HEK293 (cell line): ENCODE data around the gene TUBB4A.

Source experiments
- CTCF ChIA-PET: fragments of 350-600 bp; formaldehyde crosslinking; extraction: SDS; loops from one replicate; lab custom pipeline; 2021; ENCODE audit warnings: antibody characterized with exemption; lab: Yijun Ruan, JAX
- POLR2A ChIA-PET: fragments of 300-600 bp; formaldehyde crosslinking; extraction: SDS; loops from one replicate; lab custom pipeline; 2020; ENCODE audit warnings: antibody characterized with exemption, inconsistent platforms; lab: Yijun Ruan, JAX
- H3K27ac ChIP-seq: fragments of 200-500 bp; sonication (Bioruptor generic); 2 replicates; pipeline ENCODE4 v1.5.1; 2014; ENCODE audit warnings: low read depth, low read length, control low read depth, inconsistent platforms; ENCODE audit errors: extremely low read depth
- H3K36me3 ChIP-seq, 2 experiments: fragments of 200-500 bp in 1 of 2; sonication (Bioruptor generic) in 1 of 2; 1 replicate in 1 of 2; 2 replicates in 1 of 2; pipeline ENCODE4 v1.5.1; 2014 to 2017; ENCODE audit warnings: inconsistent platforms in 2 of 2, low read length in 2 of 2; ENCODE audit not compliant: control insufficient read depth in 2 of 2, insufficient read depth in 1 of 2
- H3K4me1 ChIP-seq: fragments of 200-500 bp; sonication (Bioruptor generic); 2 replicates; pipeline ENCODE4 v1.5.1; 2014; ENCODE audit warnings: mild to moderate bottlenecking, low read length, inconsistent platforms; ENCODE audit not compliant: control insufficient read depth, insufficient read depth
- H3K4me3 ChIP-seq: 2 replicates; pipeline ENCODE4 v1.5.1; 2011; ENCODE audit warnings: low read depth, mild to moderate bottlenecking, control low read depth, low read length, moderate library complexity
- H3K9me3 ChIP-seq: fragments of 200-500 bp; sonication (Bioruptor generic); 2 replicates; pipeline ENCODE4 v1.5.1; 2014; ENCODE audit warnings: low read depth, low read length, inconsistent platforms; ENCODE audit not compliant: control insufficient read depth, insufficient read depth
- HOXD13 ChIP-seq: sonication (generic); formaldehyde crosslinking; IDR thresholded peaks from 2 replicates; pipeline ENCODE4 v1.8.0; 2022; ENCODE audit warnings: missing genetic modification reagents, borderline replicate concordance
- OVOL3 ChIP-seq: fragments of 450-650 bp; formaldehyde crosslinking; IDR thresholded peaks from 2 replicates; pipeline ENCODE4 v1.5.1; 2016; ENCODE audit warnings: missing biosample characterization, missing genetic modification characterization
- PATZ1 ChIP-seq: fragments of 450-650 bp; formaldehyde crosslinking; IDR thresholded peaks from 2 replicates; pipeline ENCODE4 v1.5.1; 2016; ENCODE audit warnings: missing biosample characterization, missing genetic modification characterization
- ZFP3 ChIP-seq: fragments of 450-650 bp; formaldehyde crosslinking; IDR thresholded peaks from 2 replicates; pipeline ENCODE4 v1.5.1; 2016; ENCODE audit warnings: low read depth, missing biosample characterization, missing genetic modification characterization
- ZFP41 ChIP-seq: fragments of 450-650 bp; formaldehyde crosslinking; IDR thresholded peaks from 2 replicates; pipeline ENCODE4 v1.5.1; 2016; ENCODE audit warnings: missing biosample characterization, missing genetic modification characterization, borderline replicate concordance
- ZIC2 ChIP-seq: fragments of 450-650 bp; formaldehyde crosslinking; IDR thresholded peaks from 2 replicates; pipeline ENCODE4 v1.5.1; 2016; ENCODE audit warnings: missing biosample characterization, missing genetic modification characterization
- ZNF157 ChIP-seq: fragments of 450-650 bp; formaldehyde crosslinking; IDR thresholded peaks from 2 replicates; pipeline ENCODE4 v1.5.1; 2016; ENCODE audit warnings: missing biosample characterization, missing genetic modification characterization
- ZNF23 ChIP-seq: fragments of 450-650 bp; formaldehyde crosslinking; IDR thresholded peaks from 2 replicates; pipeline ENCODE4 v1.5.1; 2016; ENCODE audit warnings: missing biosample characterization, missing genetic modification characterization, borderline replicate concordance
- ZNF394 ChIP-seq: fragments of 450-650 bp; formaldehyde crosslinking; IDR thresholded peaks from 2 replicates; pipeline ENCODE4 v1.5.1; 2016; ENCODE audit warnings: missing biosample characterization, missing genetic modification characterization, mild to moderate bottlenecking, moderate library complexity, borderline replicate concordance
- ZNF48 ChIP-seq: fragments of 450-650 bp; formaldehyde crosslinking; IDR thresholded peaks from 2 replicates; pipeline ENCODE4 v1.5.1; 2016; ENCODE audit warnings: missing biosample characterization, missing genetic modification characterization
- ZNF544 ChIP-seq: fragments of 450-650 bp; formaldehyde crosslinking; IDR thresholded peaks from 2 replicates; pipeline ENCODE4 v1.5.0; 2017; ENCODE audit warnings: missing biosample characterization, missing genetic modification characterization
- ZNF560 ChIP-seq: fragments of 450-650 bp; formaldehyde crosslinking; IDR thresholded peaks from 2 replicates; pipeline ENCODE4 v1.5.1; 2017; ENCODE audit warnings: missing biosample characterization, missing genetic modification characterization, borderline replicate concordance
- ZNF664 ChIP-seq: fragments of 450-650 bp; formaldehyde crosslinking; IDR thresholded peaks from 2 replicates; pipeline ENCODE4 v1.5.1; 2016; ENCODE audit warnings: missing biosample characterization, missing genetic modification characterization
- ZXDB ChIP-seq: fragments of 450-650 bp; formaldehyde crosslinking; IDR thresholded peaks from 2 replicates; pipeline ENCODE4 v1.5.1; 2016; ENCODE audit warnings: missing biosample characterization, missing genetic modification characterization
- TF ChIP-seq, protein P1 (sequence below): fragments of 450-650 bp; formaldehyde crosslinking; IDR thresholded peaks from 2 replicates; pipeline ENCODE4 v1.5.1; 2017; ENCODE audit warnings: missing biosample characterization, mild to moderate bottlenecking, missing genetic modification characterization, moderate library complexity
- TF ChIP-seq, protein P2 (sequence below): fragments of 450-650 bp; formaldehyde crosslinking; IDR thresholded peaks from 2 replicates; pipeline ENCODE4 v1.5.1; 2016; ENCODE audit warnings: missing biosample characterization, missing genetic modification characterization
- TF ChIP-seq, protein P3 (sequence below): fragments of 450-650 bp; formaldehyde crosslinking; IDR thresholded peaks from 2 replicates; pipeline ENCODE4 v1.5.1; 2016; ENCODE audit warnings: missing biosample characterization, missing genetic modification characterization
- TF ChIP-seq, protein P4 (sequence below): fragments of 450-650 bp; formaldehyde crosslinking; IDR thresholded peaks from 2 replicates; pipeline ENCODE4 v1.5.1; 2016; ENCODE audit warnings: missing biosample characterization, missing genetic modification characterization

The TUBB4A gene

GRCh38 chr19:6479836-6480398 is 22.2 kb downstream of the TUBB4A start:
- no peaks in the 10 kb centered on the region for H3K4me1 ChIP-seq
- ChIA-PET CTCF (interaction anchor here (1.6 kb wide), 1 partner anchor 36 kb away, joined by 3 read pairs; no protein-coding TSS in a partner anchor), POLR2A (no interaction called here)
- H3K9me3 ChIP-seq, result no peaks in the 10 kb centered on the region
- H3K4me3 ChIP-seq, result no peak overlapping the region
- H3K36me3 ChIP-seq, result no peaks in the 10 kb centered on the region
- H3K27ac ChIP-seq, result no peak overlapping the region
- TF ChIP-seq ZNF394 (tag by site-specific recombination) (no peak), ZIC2 (tag by site-specific recombination) (peak; percentile 62), ZXDB (no peak), ZFP3 (tag by site-specific recombination) (no peak)
- TF ChIP-seq, protein P1, sequence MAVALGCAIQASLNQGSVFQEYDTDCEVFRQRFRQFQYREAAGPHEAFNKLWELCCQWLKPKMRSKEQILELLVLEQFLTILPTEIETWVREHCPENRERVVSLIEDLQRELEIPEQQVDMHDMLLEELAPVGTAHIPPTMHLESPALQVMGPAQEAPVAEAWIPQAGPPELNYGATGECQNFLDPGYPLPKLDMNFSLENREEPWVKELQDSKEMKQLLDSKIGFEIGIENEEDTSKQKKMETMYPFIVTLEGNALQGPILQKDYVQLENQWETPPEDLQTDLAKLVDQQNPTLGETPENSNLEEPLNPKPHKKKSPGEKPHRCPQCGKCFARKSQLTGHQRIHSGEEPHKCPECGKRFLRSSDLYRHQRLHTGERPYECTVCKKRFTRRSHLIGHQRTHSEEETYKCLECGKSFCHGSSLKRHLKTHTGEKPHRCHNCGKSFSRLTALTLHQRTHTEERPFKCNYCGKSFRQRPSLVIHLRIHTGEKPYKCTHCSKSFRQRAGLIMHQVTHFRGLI, result no peak

- TF ChIP-seq, protein P2, sequence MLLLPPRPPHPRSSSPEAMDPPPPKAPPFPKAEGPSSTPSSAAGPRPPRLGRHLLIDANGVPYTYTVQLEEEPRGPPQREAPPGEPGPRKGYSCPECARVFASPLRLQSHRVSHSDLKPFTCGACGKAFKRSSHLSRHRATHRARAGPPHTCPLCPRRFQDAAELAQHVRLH (tag by site-specific recombination), result no peak
- TF ChIP-seq HOXD13 (CRISPR knock-in tag) (no peak), ZNF544 (tag by site-specific recombination) (no peak), ZNF48 (no peak), ZNF23 (tag by site-specific recombination) (no peak)
- H3K4me1 ChIP-seq, result no peaks in the 10 kb centered on the region
- no peak overlapping the region for H3K27ac ChIP-seq
- ChIA-PET POLR2A (no interaction called here), CTCF (no interaction called here)
- H3K4me3 ChIP-seq, result no peak overlapping the region
- H3K36me3 ChIP-seq, result no peaks in the 10 kb centered on the region
- H3K9me3 ChIP-seq, result no peaks in the 10 kb centered on the region
These were observed 23.3 kb downstream of the TUBB4A start for GRCh38 chr19:6478815-6479214.

DNA sequence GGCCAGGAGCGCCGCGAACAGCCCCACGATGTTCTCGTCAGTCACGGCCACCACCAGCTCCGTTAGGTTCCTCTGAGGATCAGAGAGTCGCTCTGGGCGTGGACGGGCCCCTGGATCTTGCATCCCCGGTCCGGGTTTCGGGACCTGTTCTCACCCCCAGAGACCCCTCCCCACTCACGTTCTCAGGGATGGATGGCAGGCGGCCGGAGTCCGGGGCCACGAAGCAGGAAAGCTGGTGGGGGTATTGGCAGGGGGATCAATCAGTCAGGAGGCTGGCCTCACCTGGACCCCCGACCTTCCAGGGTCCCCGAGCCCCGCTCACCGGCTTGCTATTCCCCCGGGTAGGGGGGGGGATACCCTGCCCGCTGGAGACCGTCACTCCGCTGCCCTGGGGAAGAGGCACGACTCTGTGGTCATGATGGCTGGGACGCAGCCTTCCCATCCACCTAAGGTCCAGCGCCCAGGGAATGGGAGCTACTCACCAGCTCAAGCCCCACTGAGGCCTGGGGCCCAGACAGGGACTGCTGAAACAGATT is 25.1 kb downstream of the TUBB4A start:
- CTCF ChIA-PET, result interaction anchor here (0.5 to 0.8 kb wide), 3 partner anchors 10 to 386 kb away, joined by 3 read pairs; no protein-coding TSS in a partner anchor
- Histone ChIP-seq H3K4me3 (no peak overlapping the region), H3K27ac (no peak overlapping the region), H3K36me3 (no peaks in the 10 kb centered on the region), H3K4me1 (no peaks in the 10 kb centered on the region), H3K9me3 (no peaks in the 10 kb centered on the region)
- no peak for TF ChIP-seq ZNF560 (tag by site-specific recombination)
- TF ChIP-seq, protein P3, sequence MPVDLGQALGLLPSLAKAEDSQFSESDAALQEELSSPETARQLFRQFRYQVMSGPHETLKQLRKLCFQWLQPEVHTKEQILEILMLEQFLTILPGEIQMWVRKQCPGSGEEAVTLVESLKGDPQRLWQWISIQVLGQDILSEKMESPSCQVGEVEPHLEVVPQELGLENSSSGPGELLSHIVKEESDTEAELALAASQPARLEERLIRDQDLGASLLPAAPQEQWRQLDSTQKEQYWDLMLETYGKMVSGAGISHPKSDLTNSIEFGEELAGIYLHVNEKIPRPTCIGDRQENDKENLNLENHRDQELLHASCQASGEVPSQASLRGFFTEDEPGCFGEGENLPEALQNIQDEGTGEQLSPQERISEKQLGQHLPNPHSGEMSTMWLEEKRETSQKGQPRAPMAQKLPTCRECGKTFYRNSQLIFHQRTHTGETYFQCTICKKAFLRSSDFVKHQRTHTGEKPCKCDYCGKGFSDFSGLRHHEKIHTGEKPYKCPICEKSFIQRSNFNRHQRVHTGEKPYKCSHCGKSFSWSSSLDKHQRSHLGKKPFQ (tag by site-specific recombination), result no peak
- no peak for TF ChIP-seq OVOL3
- no peak for TF ChIP-seq ZFP41 (tag by site-specific recombination)
- TF ChIP-seq PATZ1 (tag by site-specific recombination), result no peak
- no peak for TF ChIP-seq ZNF664 (tag by site-specific recombination)
- TF ChIP-seq, protein P4, sequence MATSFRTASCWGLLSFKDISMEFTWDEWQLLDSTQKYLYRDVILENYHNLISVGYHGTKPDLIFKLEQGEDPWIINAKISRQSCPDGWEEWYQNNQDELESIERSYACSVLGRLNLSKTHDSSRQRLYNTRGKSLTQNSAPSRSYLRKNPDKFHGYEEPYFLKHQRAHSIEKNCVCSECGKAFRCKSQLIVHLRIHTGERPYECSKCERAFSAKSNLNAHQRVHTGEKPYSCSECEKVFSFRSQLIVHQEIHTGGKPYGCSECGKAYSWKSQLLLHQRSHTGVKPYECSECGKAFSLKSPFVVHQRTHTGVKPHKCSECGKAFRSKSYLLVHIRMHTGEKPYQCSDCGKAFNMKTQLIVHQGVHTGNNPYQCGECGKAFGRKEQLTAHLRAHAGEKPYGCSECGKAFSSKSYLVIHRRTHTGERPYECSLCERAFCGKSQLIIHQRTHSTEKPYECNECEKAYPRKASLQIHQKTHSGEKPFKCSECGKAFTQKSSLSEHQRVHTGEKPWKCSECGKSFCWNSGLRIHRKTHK (tag by site-specific recombination), result no peak
- no peak for TF ChIP-seq ZNF157
- POLR2A ChIA-PET, result interaction anchor here (1.4 to 1.5 kb wide), 2 partner anchors 10 to 52 kb away, joined by 5 to 8 read pairs; partner anchors contain the start of gene KHSRP
